Inferior parietal cortex (tissue), 1 donor: Measurements from ENCODE around the gene SLC17A7.

Experiments used
- DNase-seq: peaks from one replicate; pipeline ENCODE4 v3.0.0-alpha.2; 2016; ENCODE audit errors: extremely low spot score

The SLC17A7 gene

GRCh38 chr19:49427855-49428546, 13.3 kb downstream of the SLC17A7 start:
- no peak for DNase-seq

GRCh38 chr19:49427339-49427738, 14.0 kb downstream of the SLC17A7 start:
- DNase-seq = no peak

GRCh38 chr19:49425922-49426592, 15.3 kb downstream of the SLC17A7 start:
- no peak for DNase-seq

GRCh38 chr19:49425178-49425577, 16.1 kb downstream of the SLC17A7 start, which contains the start of gene GFY:
Gene GFY, plus strand, starts transcription at chr19:49425388. Its CDS starts 1,043 bp downstream, at chr19:49426431.
- DNase-seq = no peak

GRCh38 chr19:49423985-49424303, 17.4 kb downstream of the SLC17A7 start:
- no peak for DNase-seq

GRCh38 chr19:49423071-49423984, 18.0 kb downstream of the SLC17A7 start, which contains the start of gene PTH2:
Gene PTH2, minus strand, starts transcription at chr19:49423441. Its CDS starts 102 bp downstream, at chr19:49423339.
- no peak for DNase-seq

- no peak for DNase-seq
These were observed 18.8 kb downstream of the SLC17A7 start for GRCh38 chr19:49422407-49423070.

- DNase-seq = no peak
These were observed 19.5 kb downstream of the SLC17A7 start for GRCh38 chr19:49421878-49422202.

- DNase-seq = no peak
These were observed 20.1 kb downstream of the SLC17A7 start for GRCh38 chr19:49421039-49421877.

GRCh38 chr19:49420227-49420626, 21.1 kb downstream of the SLC17A7 start:
- DNase-seq = no peak

- DNase-seq = no peak
These were observed 22.2 kb downstream of the SLC17A7 start for GRCh38 chr19:49419173-49419572.

- DNase-seq = no peak
These were observed 22.8 kb downstream of the SLC17A7 start for GRCh38 chr19:49418511-49418910.

GRCh38 chr19:49417088-49417487, 24.2 kb downstream of the SLC17A7 start:
- DNase-seq = no peak

- DNase-seq = no peak
These were observed 25.5 kb downstream of the SLC17A7 start for GRCh38 chr19:49415810-49416200.

GRCh38 chr19:49415102-49415809, 26.1 kb downstream of the SLC17A7 start:
- no peak for DNase-seq

GRCh38 chr19:49414256-49414655, 27.1 kb downstream of the SLC17A7 start:
- no peak for DNase-seq

GRCh38 chr19:49413348-49413747, 28.0 kb downstream of the SLC17A7 start:
- no peak for DNase-seq

GRCh38 chr19:49411681-49412326, 29.5 kb downstream of the SLC17A7 start:
- no peak for DNase-seq

GRCh38 chr19:49409441-49410029, 31.8 kb downstream of the SLC17A7 start:
- DNase-seq = no peak
